Endodermal cell (in vitro differentiated cells): ENCODE measurements around the gene CD8A. TPM values are rescaled to one million over a fixed set of nuclear protein-coding genes. Genes with fewer than 3 reads are reported as not detected.
A peak's percentile ranks its signal among the peaks of the same experiment; 100 is the strongest.

Experiments
- DNase-seq: peaks from one replicate; pipeline ENCODE4 v3.0.0-alpha.2; 2017
- H3K27ac ChIP-seq: 2 replicates; pipeline ENCODE4 v1.5.1; 2013; ENCODE audit warnings: mild to moderate bottlenecking, low read depth, low read length, moderate library complexity
- H3K27me3 ChIP-seq: 2 replicates; pipeline ENCODE4 v1.6.1; 2013; ENCODE audit warnings: mild to moderate bottlenecking, low read length, moderate library complexity; ENCODE audit not compliant: insufficient read depth, control insufficient read depth, poor library complexity, severe bottlenecking
- H3K36me3 ChIP-seq: 2 replicates; pipeline ENCODE4 v1.7.0; 2013; ENCODE audit warnings: mild to moderate bottlenecking, low read length, moderate library complexity; ENCODE audit not compliant: control insufficient read depth, insufficient read depth
- H3K4me1 ChIP-seq: one replicate; pipeline ENCODE4 v1.7.0; 2013; ENCODE audit warnings: low read length; ENCODE audit not compliant: control insufficient read depth, insufficient read depth
- H3K4me3 ChIP-seq: 2 replicates; pipeline ENCODE4 v1.5.1; 2013; ENCODE audit warnings: mild to moderate bottlenecking, low read length, moderate library complexity
- H3K9ac ChIP-seq: 2 replicates; pipeline ENCODE4 v1.6.1; 2013; ENCODE audit warnings: mild to moderate bottlenecking, low read length, moderate library complexity; ENCODE audit not compliant: poor library complexity, severe bottlenecking; ENCODE audit errors: extremely low read depth
- H3K9me3 ChIP-seq: 2 replicates; pipeline ENCODE4 v1.6.1; 2013; ENCODE audit warnings: mild to moderate bottlenecking, low read length, moderate library complexity; ENCODE audit not compliant: control insufficient read depth
- H3K27ac Mint-ChIP-seq: 2 replicates; pipeline ENCODE4 v1.8.0; 2020; ENCODE audit warnings: mixed read lengths
- H3K27me3 Mint-ChIP-seq: 2 replicates; pipeline ENCODE4 v1.8.0; 2021; ENCODE audit warnings: mild to moderate bottlenecking, mixed read lengths; ENCODE audit not compliant: insufficient read depth
- H3K36me3 Mint-ChIP-seq: 2 replicates; pipeline ENCODE4 v1.8.0; 2020; ENCODE audit warnings: low read depth, mixed read lengths
- H3K4me1 Mint-ChIP-seq: 2 replicates; pipeline ENCODE4 v1.8.0; 2020; ENCODE audit warnings: mixed read lengths
- H3K4me3 Mint-ChIP-seq: 2 replicates; pipeline ENCODE4 v1.8.0; 2020; ENCODE audit warnings: mild to moderate bottlenecking, moderate library complexity, mixed read lengths
- H3K9me3 Mint-ChIP-seq: 2 replicates; pipeline ENCODE4 v1.8.0; 2020; ENCODE audit warnings: mild to moderate bottlenecking, mixed read lengths
- WGBS, 2 experiments: methylation state at CpG; one replicate each; pipeline versions ENCODE4 v1.1.5 to v1.1.7; 2013; ENCODE audit warnings: missing lambda C conversion rate in 2 of 2, mixed read lengths in 1 of 2; ENCODE audit not compliant: insufficient coverage in 1 of 2, insufficient read length in 1 of 2; 5-methylcytosine and 5-hydroxymethylcytosine counted together
- total RNA-seq, 2 donors: library from RNA; stranded (reverse); fragmentation: NEBNext Ultra II Directional in 1 of 2; extraction: Animal tissue kit (Norgen Biotek cat#: 25700) in 1 of 2; gene quantifications; 2 replicates in 1 of 2; 3 replicates in 1 of 2; pipeline ENCODE4 v1.2.1, GENCODE V29; 2021
- TF ChIP-seq, protein P1 (sequence below): fragments of 200-600 bp; sonication (generic); conservative IDR thresholded peaks from 2 replicates; pipeline ENCODE4 v1.5.0; 2021; ENCODE audit warnings: antibody characterized with exemption, mild to moderate bottlenecking

The CD8A gene
- total RNA-seq, 2 donors from 2014 or later, result 0.18 TPM; not detected in 1

DNA sequence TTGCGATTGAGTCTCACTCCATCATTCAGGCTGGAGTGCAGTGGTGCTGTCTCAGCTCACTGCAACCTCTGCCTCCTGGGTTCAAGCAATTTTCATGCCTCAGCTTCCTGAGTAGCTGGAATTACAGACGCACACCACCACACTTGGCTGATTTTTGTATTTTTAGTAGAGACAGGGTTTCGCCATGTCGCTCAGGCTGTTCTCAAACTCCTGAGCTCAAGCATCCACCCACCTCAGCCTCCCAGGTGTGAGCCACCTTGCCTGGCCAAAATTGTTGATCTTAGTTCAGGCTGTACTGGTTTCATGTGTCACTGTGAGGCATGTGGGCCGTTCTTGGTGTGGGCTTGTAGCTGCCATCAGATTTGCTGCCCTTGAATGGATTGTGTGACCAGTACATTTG is 18.1 kb downstream of the CD8A start:
- Mint-ChIP-seq H3K4me3 (no peak overlapping the region), H3K36me3 (peaks cover 53% of the 10 kb centered on the region), H3K27me3 (no peaks in the 10 kb centered on the region), H3K27ac (no peak overlapping the region), H3K9me3 (no peaks in the 10 kb centered on the region), H3K4me1 (peaks cover 16% of the 10 kb centered on the region)
- Histone ChIP-seq H3K4me1 (peaks cover 6% of the 10 kb centered on the region), H3K9ac (no peak overlapping the region), H3K9me3 (no peaks in the 10 kb centered on the region), H3K36me3 (peaks cover 58% of the 10 kb centered on the region), H3K27ac (no peak overlapping the region), H3K27me3 (no peaks in the 10 kb centered on the region), H3K4me3 (no peak overlapping the region)
- DNase-seq, result no peak
- TF ChIP-seq, protein P1, sequence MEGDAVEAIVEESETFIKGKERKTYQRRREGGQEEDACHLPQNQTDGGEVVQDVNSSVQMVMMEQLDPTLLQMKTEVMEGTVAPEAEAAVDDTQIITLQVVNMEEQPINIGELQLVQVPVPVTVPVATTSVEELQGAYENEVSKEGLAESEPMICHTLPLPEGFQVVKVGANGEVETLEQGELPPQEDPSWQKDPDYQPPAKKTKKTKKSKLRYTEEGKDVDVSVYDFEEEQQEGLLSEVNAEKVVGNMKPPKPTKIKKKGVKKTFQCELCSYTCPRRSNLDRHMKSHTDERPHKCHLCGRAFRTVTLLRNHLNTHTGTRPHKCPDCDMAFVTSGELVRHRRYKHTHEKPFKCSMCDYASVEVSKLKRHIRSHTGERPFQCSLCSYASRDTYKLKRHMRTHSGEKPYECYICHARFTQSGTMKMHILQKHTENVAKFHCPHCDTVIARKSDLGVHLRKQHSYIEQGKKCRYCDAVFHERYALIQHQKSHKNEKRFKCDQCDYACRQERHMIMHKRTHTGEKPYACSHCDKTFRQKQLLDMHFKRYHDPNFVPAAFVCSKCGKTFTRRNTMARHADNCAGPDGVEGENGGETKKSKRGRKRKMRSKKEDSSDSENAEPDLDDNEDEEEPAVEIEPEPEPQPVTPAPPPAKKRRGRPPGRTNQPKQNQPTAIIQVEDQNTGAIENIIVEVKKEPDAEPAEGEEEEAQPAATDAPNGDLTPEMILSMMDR, result no peak
- WGBS, 2 experiments, result 84 to 90% methylated on average over 5 of the region's 5 CpGs

DNA sequence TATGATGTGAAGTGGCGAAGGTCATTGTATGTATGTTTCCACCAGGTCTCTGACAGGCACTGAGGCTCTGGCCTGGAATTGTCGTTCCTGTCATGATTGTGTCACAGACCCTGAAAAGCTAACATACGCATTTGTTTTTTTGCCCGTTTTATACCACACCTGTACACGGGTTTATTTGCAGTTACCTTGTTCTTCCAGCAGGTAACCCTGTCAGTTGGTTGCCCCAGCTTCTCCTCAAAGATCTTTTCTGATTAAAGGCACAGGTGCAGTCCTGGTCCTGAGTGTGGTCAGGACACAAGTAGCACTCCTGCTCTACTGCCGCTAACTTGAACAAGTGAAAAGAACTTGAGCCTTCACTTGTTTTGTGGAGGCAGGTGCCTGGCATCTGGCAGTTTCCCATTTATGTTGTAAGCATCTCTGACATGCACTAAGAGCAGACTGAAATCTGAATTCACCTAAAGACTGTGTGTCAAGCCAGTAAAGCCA is 19.9 kb downstream of the CD8A start:
- H3K9ac ChIP-seq, result no peak overlapping the region
- H3K36me3 ChIP-seq, result peaks cover 71% of the 10 kb centered on the region
- TF ChIP-seq, protein P1, result peak; percentile 25
- Mint-ChIP-seq H3K27ac (no peak overlapping the region), H3K4me3 (no peak overlapping the region), H3K27me3 (no peaks in the 10 kb centered on the region), H3K36me3 (peaks cover 62% of the 10 kb centered on the region), H3K9me3 (no peaks in the 10 kb centered on the region), H3K4me1 (peaks cover 16% of the 10 kb centered on the region)
- no peaks in the 10 kb centered on the region for H3K27me3 ChIP-seq
- no peak overlapping the region for H3K27ac ChIP-seq
- no peak for DNase-seq
- 92 to 96% methylated on average over 6 of the region's 6 CpGs for WGBS, 2 experiments
- peaks cover 6% of the 10 kb centered on the region for H3K4me1 ChIP-seq
- H3K9me3 ChIP-seq, result no peaks in the 10 kb centered on the region
- no peak overlapping the region for H3K4me3 ChIP-seq

DNA sequence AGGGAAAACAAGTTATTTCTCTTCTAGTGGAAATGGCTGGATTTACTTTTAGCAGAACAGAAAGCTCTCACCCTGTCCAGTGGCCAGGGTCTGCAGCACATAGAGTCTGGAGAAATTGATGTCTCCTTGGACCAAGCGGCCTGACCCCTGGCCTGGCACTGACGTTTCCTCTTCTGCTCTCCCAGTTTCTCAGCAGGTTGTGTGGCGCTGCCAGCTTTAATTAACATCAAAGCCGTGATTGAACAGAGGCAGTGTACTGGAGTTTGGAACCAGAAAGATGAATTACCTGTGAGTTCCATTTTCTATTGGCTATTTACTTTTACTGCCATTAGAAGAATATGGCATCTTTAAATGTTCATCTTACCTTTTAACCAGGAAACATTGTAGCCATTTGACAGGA is 20.9 kb downstream of the CD8A start:
- Histone ChIP-seq H3K4me1 (peaks cover 6% of the 10 kb centered on the region), H3K9me3 (no peaks in the 10 kb centered on the region), H3K27me3 (no peaks in the 10 kb centered on the region), H3K27ac (no peak overlapping the region), H3K36me3 (peaks cover 71% of the 10 kb centered on the region), H3K9ac (no peak overlapping the region), H3K4me3 (no peak overlapping the region)
- no peak for DNase-seq
- Mint-ChIP-seq H3K9me3 (no peaks in the 10 kb centered on the region), H3K4me3 (no peak overlapping the region), H3K27me3 (no peaks in the 10 kb centered on the region), H3K4me1 (peaks cover 17% of the 10 kb centered on the region), H3K36me3 (peaks cover 64% of the 10 kb centered on the region), H3K27ac (no peak overlapping the region)
- TF ChIP-seq, protein P1, result no peak
- WGBS, 2 experiments, result 67 to 92% methylated on average over 2 to 4 of the region's 4 CpGs
